ENCODE results near the gene MEI4. TPM values are rescaled to one million over a fixed set of nuclear protein-coding genes. Genes with fewer than 3 reads are reported as not detected.

Gene MEI4
- total and polyA plus RNA-seq, 2 donors (not counting 1 experiment from before 2014, with no cell fraction given) = not detected

DNA sequence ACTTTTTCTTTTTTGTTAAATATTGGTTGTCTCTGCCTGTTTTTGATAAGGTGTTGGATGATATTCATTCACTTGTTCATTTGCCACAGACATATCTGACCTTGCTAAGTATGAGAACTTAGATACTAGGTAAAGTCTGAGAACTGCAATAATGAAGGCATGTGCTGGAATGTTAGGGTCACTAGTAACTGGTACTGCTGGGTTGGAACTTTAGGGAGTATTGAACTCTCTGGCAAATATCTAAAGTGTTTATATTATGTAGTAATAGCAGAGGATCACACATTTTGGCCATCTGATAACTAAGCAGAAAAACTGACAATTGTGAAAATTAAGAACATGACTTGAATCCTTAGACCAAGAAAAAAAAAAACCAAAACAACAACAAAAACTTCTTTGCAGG lies 162.7 kb downstream of the MEI4 start:
- H3K4me1 Mint-ChIP-seq = no peaks in the 10 kb centered on the region
- H3K9me3 ChIP-seq (ENCODE audit: control extremely low read depth in 1 of 3, control insufficient read depth in 2 of 3, insufficient read depth in 1 of 3, low read length in 2 of 3) = no peaks in the 10 kb centered on the region
- TF ChIP-seq, protein P1, sequence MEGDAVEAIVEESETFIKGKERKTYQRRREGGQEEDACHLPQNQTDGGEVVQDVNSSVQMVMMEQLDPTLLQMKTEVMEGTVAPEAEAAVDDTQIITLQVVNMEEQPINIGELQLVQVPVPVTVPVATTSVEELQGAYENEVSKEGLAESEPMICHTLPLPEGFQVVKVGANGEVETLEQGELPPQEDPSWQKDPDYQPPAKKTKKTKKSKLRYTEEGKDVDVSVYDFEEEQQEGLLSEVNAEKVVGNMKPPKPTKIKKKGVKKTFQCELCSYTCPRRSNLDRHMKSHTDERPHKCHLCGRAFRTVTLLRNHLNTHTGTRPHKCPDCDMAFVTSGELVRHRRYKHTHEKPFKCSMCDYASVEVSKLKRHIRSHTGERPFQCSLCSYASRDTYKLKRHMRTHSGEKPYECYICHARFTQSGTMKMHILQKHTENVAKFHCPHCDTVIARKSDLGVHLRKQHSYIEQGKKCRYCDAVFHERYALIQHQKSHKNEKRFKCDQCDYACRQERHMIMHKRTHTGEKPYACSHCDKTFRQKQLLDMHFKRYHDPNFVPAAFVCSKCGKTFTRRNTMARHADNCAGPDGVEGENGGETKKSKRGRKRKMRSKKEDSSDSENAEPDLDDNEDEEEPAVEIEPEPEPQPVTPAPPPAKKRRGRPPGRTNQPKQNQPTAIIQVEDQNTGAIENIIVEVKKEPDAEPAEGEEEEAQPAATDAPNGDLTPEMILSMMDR (IDR thresholded peaks at IDR 0.05) = no peak
- no peak for TF ChIP-seq EZH2 (IDR thresholded peaks at IDR 0.05; ENCODE audit: borderline replicate concordance, insufficient read depth, low read depth, low read length, poor library complexity, severe bottlenecking)
- CTCF ChIA-PET = no interaction called here
- no peak overlapping the region for H3K27ac Mint-ChIP-seq
- DNase-seq (no peak), ATAC-seq (ENCODE audit: low read depth) (no peak)
- no peaks in the 10 kb centered on the region for H3K27me3 Mint-ChIP-seq
- no peaks in the 10 kb centered on the region for H3K4me1 ChIP-seq (ENCODE audit: control insufficient read depth in 2 of 2, insufficient read depth in 2 of 2, low read length in 2 of 2)
- no peaks in the 10 kb centered on the region for H3K9me3 Mint-ChIP-seq (ENCODE audit: insufficient read depth)
- H3K4me3 ChIP-seq (ENCODE audit: control extremely low read depth in 1 of 5, extremely low read depth in 1 of 5, insufficient read depth in 1 of 5, low read depth in 2 of 5, low read length in 4 of 5) = no peak overlapping the region
- H3K27ac ChIP-seq (ENCODE audit: low read length in 2 of 2) = no peak overlapping the region
- no peaks in the 10 kb centered on the region for H3K27me3 ChIP-seq (replicated peaks in 1 of 4; ENCODE audit: control extremely low read depth in 1 of 4, control insufficient read depth in 3 of 4, insufficient read depth in 4 of 4, low read length in 3 of 4)
- H3K4me3 Mint-ChIP-seq = no peak overlapping the region
- POLR2A ChIA-PET = no interaction called here
- no peaks in the 10 kb centered on the region for H3K36me3 ChIP-seq (replicated peaks in 1 of 2; ENCODE audit: control extremely low read depth in 1 of 2, control insufficient read depth in 1 of 2, extremely low read depth in 1 of 2, insufficient read depth in 2 of 2, low read length in 1 of 2)
- H3K9ac ChIP-seq (ENCODE audit: low read length) = no peak overlapping the region
- no peak overlapping the region for H3K4me2 ChIP-seq (replicated peaks; ENCODE audit: low read depth, low read length, poor library complexity, severe bottlenecking)
- no peak overlapping the region for H2AFZ ChIP-seq (ENCODE audit: insufficient read depth, low read depth, low read length, poor library complexity, severe bottlenecking)
- no peaks in the 10 kb centered on the region for H4K20me1 ChIP-seq (ENCODE audit: control insufficient read depth, insufficient read depth, low read length, poor library complexity, severe bottlenecking)
- H3K79me2 ChIP-seq (ENCODE audit: control insufficient read depth, insufficient read depth, low read length) = no peaks in the 10 kb centered on the region
- intact Hi-C loops (cut with micrococcal nuclease) = no loop called here

DNA sequence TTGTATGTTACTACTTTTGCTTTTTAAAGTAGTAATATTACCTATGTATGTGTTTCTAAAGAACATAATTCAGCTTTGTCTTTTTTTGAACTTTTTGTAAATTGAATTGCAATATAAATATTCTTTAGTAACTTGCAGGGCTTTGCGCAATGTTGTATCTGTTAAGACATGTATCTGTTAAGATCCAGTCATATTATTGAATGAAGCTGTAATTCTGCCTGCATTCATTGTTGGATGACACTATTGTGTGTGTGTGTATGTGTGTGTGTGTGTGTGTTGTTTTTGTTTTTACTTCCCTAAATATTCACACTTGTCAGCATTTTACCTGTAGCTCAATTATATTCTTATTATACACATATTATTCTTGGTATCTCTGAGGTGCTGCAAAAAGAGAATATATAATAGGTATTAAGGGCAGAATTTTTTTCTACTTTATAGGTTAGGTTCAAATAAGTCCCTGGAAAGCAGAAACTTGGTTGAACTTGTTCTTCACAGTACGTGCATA lies 164.0 kb downstream of the MEI4 start:
- ChIA-PET CTCF (no interaction called here), POLR2A (no interaction called here)
- no peaks in the 10 kb centered on the region for H3K79me2 ChIP-seq (ENCODE audit: control insufficient read depth, insufficient read depth, low read length)
- Mint-ChIP-seq H3K27me3 (no peaks in the 10 kb centered on the region), H3K9me3 (ENCODE audit: insufficient read depth) (no peaks in the 10 kb centered on the region), H3K4me1 (no peaks in the 10 kb centered on the region), H3K4me3 (no peak overlapping the region), H3K27ac (no peak overlapping the region)
- no peak overlapping the region for H3K4me2 ChIP-seq (replicated peaks; ENCODE audit: low read depth, low read length, poor library complexity, severe bottlenecking)
- DNase-seq (no peak), ATAC-seq (ENCODE audit: low read depth) (no peak)
- H3K4me1 ChIP-seq (ENCODE audit: control insufficient read depth in 2 of 2, insufficient read depth in 2 of 2, low read length in 2 of 2) = no peaks in the 10 kb centered on the region
- H3K36me3 ChIP-seq (replicated peaks in 1 of 2; ENCODE audit: control extremely low read depth in 1 of 2, control insufficient read depth in 1 of 2, extremely low read depth in 1 of 2, insufficient read depth in 2 of 2, low read length in 1 of 2) = no peaks in the 10 kb centered on the region
- no peaks in the 10 kb centered on the region for H3K27me3 ChIP-seq (replicated peaks in 1 of 4; ENCODE audit: control extremely low read depth in 1 of 4, control insufficient read depth in 3 of 4, insufficient read depth in 4 of 4, low read length in 3 of 4)
- no peaks in the 10 kb centered on the region for H4K20me1 ChIP-seq (ENCODE audit: control insufficient read depth, insufficient read depth, low read length, poor library complexity, severe bottlenecking)
- intact Hi-C loops (cut with micrococcal nuclease) = no loop called here
- H3K9ac ChIP-seq (ENCODE audit: low read length) = no peak overlapping the region
- H3K4me3 ChIP-seq (ENCODE audit: control extremely low read depth in 1 of 5, extremely low read depth in 1 of 5, insufficient read depth in 1 of 5, low read depth in 2 of 5, low read length in 4 of 5) = no peak overlapping the region
- WGBS (ENCODE audit: insufficient coverage) = 100% methylated on average over 1 of the region's 2 CpGs
- no peak overlapping the region for H2AFZ ChIP-seq (ENCODE audit: insufficient read depth, low read depth, low read length, poor library complexity, severe bottlenecking)
- H3K27ac ChIP-seq (ENCODE audit: low read length in 2 of 2) = no peak overlapping the region
- H3K9me3 ChIP-seq (ENCODE audit: control extremely low read depth in 1 of 3, control insufficient read depth in 2 of 3, insufficient read depth in 1 of 3, low read length in 2 of 3) = no peaks in the 10 kb centered on the region
- no peak for TF ChIP-seq EZH2 (IDR thresholded peaks at IDR 0.05; ENCODE audit: borderline replicate concordance, insufficient read depth, low read depth, low read length, poor library complexity, severe bottlenecking)
- TF ChIP-seq, protein P1 (IDR thresholded peaks at IDR 0.05) = no peak

All from B cell (primary cell).